Keratinocyte (primary cell): ENCODE data around the gene SMIM28.

Experiments used
- CTCF ChIP-seq, 3 experiments: IDR thresholded peaks in 1 of 3; conservative IDR thresholded peaks in 1 of 3; optimal IDR thresholded peaks in 1 of 3; 2 replicates in 2 of 3; 3 replicates in 1 of 3; pipeline versions ENCODE3 to v1.5.1; 2011; ENCODE audit warnings: low read length in 3 of 3, mild to moderate bottlenecking in 3 of 3, moderate library complexity in 2 of 3, control low read depth in 1 of 3, inconsistent platforms in 1 of 3; ENCODE audit not compliant: insufficient read depth in 2 of 3; ENCODE audit errors: extremely low read depth in 1 of 3
- EZH2 ChIP-seq: IDR thresholded peaks from one replicate; pipeline ENCODE4 v1.6.1; 2012; ENCODE audit warnings: inconsistent platforms, mild to moderate bottlenecking, low read length, moderate library complexity

GRCh38 chr6:138422861-138423260 lies 45.2 kb downstream of the SMIM28 start:
- TF ChIP-seq CTCF (optimal IDR thresholded peaks at IDR 0.05 in 1 of 3, IDR thresholded peaks at IDR 0.05 in 1 of 3, conservative IDR thresholded peaks at IDR 0.05 in 1 of 3; ENCODE audit: extremely low read depth in 1 of 3, insufficient read depth in 2 of 3, low read length in 3 of 3) (no peak), EZH2 (no peak)
